Renal cortex interstitium (tissue), 15 donors: ENCODE results near the gene FNDC4. TPM values are rescaled to one million over a fixed set of nuclear protein-coding genes. Genes with fewer than 3 reads are reported as not detected.
"Not testable (repeated sequence)": the region's sequence is repeated elsewhere in the genome, so short reads cannot be mapped to it uniquely, and the experiment has no call there.

Experiments
- DNase-seq, 11 donors: peaks; one replicate each; pipeline ENCODE4 v3.0.0-alpha.2; 2013; ENCODE audit warnings: low read depth in 9 of 11, low spot score in 4 of 11; ENCODE audit errors: extremely low read depth in 1 of 11
- long read RNA-seq, 16 experiments: transcript quantifications; one replicate each; lab custom pipeline, GENCODE V29; 2026
- polyA plus RNA-seq, 3 donors: library from polyadenylated mRNA; unstranded; fragments of 120-200 nt; gene quantifications; one replicate each; pipeline ENCODE4 v1.2.1, GENCODE V29; 2013; ENCODE audit not compliant: insufficient read length in 3 of 3

Gene FNDC4
- polyA plus RNA-seq: 1 to 10 TPM; 6.4 to 8.1 (median 7.0) TPM
- long read RNA-seq, donor 1, partial matches to known transcripts: 0 of 3 reads
- long read RNA-seq, donor 1, other reads (novel, unspliced or antisense): 0 of 3 reads
- long read RNA-seq, donor 2, partial matches to known transcripts: 0 of 2 reads
- long read RNA-seq, donor 2, other reads (novel, unspliced or antisense): 0 of 2 reads
- long read RNA-seq, donor 3, transcript FNDC4-201 (7 exons, 1,657 nt): major isoform, 6 of 6 reads
- long read RNA-seq, donor 3, partial matches to known transcripts: 0 of 6 reads
- long read RNA-seq, donor 3, other reads (novel, unspliced or antisense): 0 of 6 reads
- long read RNA-seq, donor 4, partial matches to known transcripts: 0 of 4 reads
- long read RNA-seq, donor 4, other reads (novel, unspliced or antisense): 0 of 4 reads
- long read RNA-seq, donor 5: 0 reads
- long read RNA-seq, donor 6, partial matches to known transcripts: 0 of 2 reads
- long read RNA-seq, donor 6, other reads (novel, unspliced or antisense): 0 of 2 reads
- long read RNA-seq, donor 7, partial matches to known transcripts: 0 of 1 reads
- long read RNA-seq, donor 7, other reads (novel, unspliced or antisense): 0 of 1 reads
- long read RNA-seq, donor 8, transcript FNDC4-201 (7 exons, 1,657 nt): major isoform, 7 of 7 reads
- long read RNA-seq, donor 8, partial matches to known transcripts: 0 of 7 reads
- long read RNA-seq, donor 8, other reads (novel, unspliced or antisense): 0 of 7 reads
- long read RNA-seq, donor 9, partial matches to known transcripts: 0 of 2 reads
- long read RNA-seq, donor 9, other reads (novel, unspliced or antisense): 0 of 2 reads
- long read RNA-seq, donor 10, partial matches to known transcripts: 0 of 4 reads
- long read RNA-seq, donor 10, other reads (novel, unspliced or antisense): 0 of 4 reads
- long read RNA-seq, donor 11, partial matches to known transcripts: 0 of 3 reads
- long read RNA-seq, donor 11, other reads (novel, unspliced or antisense): 0 of 3 reads
- long read RNA-seq, donor 12, transcript FNDC4-201 (7 exons, 1,657 nt): major isoform, 5 of 5 reads
- long read RNA-seq, donor 12, partial matches to known transcripts: 0 of 5 reads
- long read RNA-seq, donor 12, other reads (novel, unspliced or antisense): 0 of 5 reads
- long read RNA-seq, donor 13, transcript FNDC4-201 (7 exons, 1,657 nt): major isoform, 6 of 6 reads
- long read RNA-seq, donor 13, partial matches to known transcripts: 0 of 6 reads
- long read RNA-seq, donor 13, other reads (novel, unspliced or antisense): 0 of 6 reads
- long read RNA-seq, donor 14, partial matches to known transcripts: 0 of 3 reads
- long read RNA-seq, donor 14, other reads (novel, unspliced or antisense): 0 of 3 reads
- long read RNA-seq, donor 15: 0 reads
- long read RNA-seq, donor 16, transcript FNDC4-201 (7 exons, 1,657 nt): major isoform, 18 of 18 reads
- long read RNA-seq, donor 16, partial matches to known transcripts: 0 of 18 reads
- long read RNA-seq, donor 16, other reads (novel, unspliced or antisense): 0 of 18 reads

- DNase-seq: peak in 1 of 11 donors; percentile 36
These were observed at the start of gene FNDC4 for GRCh38 chr2:27494944-27495554. FNDC4 (minus strand) TSS chr2:27495200; CDS start chr2:27494679, 521 bp downstream.

DNA sequence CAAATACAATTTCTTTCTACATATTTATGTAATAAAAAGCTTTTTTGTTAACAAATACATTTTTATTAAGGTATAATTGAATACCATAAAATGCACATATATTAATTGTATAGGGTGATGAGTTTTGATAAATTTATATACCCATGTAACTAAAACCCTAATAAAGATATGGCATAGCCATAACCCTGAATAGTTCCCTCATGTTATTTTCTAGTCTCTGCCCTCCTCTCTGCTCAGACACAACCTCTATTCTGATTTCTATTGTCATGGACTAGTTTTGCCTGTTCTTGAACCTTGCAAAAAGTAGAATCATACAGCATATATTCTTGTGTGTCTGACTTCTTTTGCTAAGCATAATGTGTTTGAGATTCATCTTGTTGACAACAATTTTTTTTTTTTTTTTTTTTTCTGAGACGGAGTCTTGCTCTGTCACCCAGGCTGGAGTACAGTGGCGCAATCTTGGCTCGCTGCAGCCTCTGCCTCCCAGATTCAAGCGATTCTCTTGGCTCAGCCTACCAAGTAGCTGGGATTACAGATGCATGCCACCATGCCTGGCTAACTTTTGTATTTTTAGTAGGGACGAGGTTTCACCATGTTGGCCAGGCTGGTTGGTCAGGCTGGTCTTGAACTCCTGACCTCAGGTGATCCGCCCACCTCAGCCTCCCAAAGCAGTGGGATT, 49.3 kb upstream of the FNDC4 start:
- no peak for DNase-seq

GRCh38 chr2:27539649-27540048, 44.6 kb upstream of the FNDC4 start:
- DNase-seq: not testable (repeated sequence)

DNA sequence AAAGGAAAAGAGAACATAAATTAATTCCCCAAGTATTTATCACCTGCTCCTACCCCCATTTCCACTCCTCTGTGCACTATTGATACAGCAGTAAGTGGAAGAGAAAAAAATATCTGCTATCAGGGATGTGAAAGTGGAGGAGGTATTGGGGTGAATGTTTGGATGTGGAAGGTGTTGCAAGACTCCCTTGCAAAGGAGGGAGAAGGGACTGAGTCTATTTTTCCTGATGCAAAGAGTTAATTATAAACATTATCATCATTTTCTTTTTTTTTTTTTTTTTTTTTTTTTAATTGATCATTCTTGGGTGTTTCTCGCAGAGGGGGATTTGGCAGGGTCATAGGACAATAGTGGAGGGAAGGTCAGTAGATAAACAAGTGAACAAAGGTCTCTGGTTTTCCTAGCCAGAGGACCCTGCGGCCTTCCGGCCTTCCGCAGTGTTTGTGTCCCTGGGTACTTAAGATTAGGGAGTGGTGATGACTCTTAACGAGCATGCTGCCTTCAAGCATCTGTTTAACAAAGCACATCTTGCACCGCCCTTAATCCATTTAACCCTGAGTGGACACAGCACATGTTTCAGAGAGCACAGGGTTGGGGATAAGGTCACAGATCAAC, 43.9 kb upstream of the FNDC4 start:
- DNase-seq: not testable (repeated sequence)

DNA sequence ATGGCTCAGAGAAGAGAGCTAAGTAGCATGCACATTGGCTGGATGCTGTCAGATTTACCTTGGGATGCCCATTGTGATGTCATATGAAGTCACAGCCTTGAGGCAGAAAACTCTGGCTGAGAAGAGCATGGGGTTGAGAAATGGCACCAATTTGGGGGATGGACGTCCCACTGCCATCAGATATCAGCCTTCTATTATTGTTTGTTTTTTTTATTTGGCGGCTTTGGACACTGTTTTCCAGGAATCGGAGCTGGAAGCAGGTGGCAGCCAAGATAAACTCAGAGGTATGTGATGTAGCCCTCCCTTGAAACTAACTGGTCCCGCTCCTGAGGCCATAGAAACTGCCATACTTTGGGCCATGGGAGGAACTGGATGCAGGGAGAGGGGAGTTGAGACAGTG, 42.3 kb upstream of the FNDC4 start:
- DNase-seq: no peak

GRCh38 chr2:27531983-27532382, 37.0 kb upstream of the FNDC4 start:
- DNase-seq: no peak

DNA sequence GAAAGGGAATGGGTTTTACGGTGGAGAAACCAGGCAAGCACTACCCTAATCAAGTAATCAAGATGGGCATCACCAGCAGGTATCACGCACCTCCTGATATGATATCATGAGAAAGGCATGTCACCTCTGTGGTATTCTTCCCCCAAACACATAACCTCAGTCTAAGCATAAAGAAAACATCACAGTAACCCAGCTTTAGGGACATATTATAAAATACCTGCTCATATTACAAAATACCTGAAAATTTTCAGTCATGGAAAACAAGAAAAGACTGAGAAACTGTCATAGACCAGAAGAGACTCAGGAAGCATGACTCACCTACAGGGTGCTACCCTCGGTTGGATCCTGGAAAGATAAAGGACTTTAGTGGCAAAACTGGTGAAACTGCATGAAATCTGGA, 32.2 kb upstream of the FNDC4 start:
- no peak for DNase-seq

DNA sequence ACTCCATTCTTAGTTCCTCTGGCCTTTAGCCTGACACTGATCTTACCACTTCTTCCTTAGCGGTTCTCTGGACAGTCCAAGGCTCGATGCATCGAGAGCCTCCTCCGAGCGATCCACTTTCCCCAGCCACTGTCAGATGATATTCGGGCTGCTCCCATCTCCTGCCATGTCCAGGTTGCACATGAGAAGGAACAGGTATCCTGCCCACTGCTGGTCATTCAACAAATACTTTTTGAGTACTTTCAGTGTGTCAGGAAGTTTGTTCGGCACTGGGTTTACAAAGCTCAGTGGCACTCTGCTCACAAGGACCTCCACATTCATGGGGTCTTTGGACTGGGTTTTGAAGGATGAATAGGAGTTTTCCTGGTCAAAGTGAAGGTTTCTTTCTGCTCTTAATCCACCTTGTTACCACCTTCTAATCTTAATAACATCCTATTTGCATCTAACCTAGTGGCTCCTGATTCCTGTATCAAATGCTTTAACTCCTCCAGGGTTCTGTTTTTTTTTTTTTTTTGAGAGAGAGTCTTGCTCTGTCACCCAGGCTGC, 27.5 kb upstream of the FNDC4 start:
- no peak for DNase-seq

DNA sequence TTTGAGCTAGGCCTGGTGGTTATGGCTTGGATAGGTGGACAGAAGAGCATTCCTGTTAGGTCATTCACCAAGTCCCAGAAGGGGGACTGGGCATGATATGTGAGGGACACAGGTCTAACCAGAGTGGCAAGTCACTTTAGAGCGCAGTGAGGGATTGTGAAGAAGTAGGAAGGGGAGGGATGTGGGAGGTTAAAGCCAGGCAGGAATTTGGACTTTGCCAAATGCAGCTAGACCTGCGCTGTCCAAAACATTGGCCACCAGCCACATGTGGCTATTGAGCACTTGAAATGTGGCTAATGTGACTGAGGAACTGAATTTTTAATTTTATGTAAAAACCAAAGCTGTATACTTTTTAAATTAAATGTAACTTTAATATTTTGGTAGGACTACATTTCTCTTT, 25.3 kb upstream of the FNDC4 start:
- DNase-seq: no peak

- no peak for DNase-seq
These were observed 23.7 kb upstream of the FNDC4 start for GRCh38 chr2:27518782-27519113.

DNA sequence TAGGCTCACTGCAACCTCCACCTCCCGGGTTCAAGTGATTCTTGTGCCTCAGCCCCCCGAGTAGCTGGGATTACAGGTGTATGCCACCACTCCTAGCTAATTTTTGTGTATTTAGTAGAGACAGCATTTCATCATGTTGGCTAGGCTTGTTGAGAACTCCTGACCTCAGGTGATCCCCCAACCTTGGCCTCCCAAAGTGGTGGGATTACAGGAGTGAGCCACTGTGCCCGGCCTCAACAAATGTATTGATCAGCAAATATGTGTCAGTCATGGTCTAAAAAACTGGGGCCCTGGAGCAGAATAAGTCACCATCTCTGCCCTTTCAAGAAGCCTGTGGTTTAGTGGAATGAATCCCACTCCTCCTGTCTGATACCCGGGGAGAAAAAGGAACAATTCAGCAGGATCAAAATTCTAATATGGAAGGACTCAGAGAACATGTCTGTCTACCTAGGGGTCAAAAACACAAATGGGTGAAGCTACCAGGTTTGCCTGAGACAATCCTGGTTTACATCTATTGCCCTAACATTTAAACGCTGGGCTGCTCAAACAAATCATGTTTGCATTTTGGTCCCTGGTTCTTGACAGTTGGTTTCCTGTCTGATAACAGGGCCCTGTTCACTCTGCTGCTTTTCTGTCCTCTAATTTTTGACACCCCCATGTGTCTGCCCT, 23.2 kb upstream of the FNDC4 start:
- no peak for DNase-seq

- DNase-seq: no peak
These were observed 14.3 kb upstream of the FNDC4 start for GRCh38 chr2:27509326-27509725.

- no peak for DNase-seq
These were observed 12.3 kb upstream of the FNDC4 start for GRCh38 chr2:27507293-27507692.

DNA sequence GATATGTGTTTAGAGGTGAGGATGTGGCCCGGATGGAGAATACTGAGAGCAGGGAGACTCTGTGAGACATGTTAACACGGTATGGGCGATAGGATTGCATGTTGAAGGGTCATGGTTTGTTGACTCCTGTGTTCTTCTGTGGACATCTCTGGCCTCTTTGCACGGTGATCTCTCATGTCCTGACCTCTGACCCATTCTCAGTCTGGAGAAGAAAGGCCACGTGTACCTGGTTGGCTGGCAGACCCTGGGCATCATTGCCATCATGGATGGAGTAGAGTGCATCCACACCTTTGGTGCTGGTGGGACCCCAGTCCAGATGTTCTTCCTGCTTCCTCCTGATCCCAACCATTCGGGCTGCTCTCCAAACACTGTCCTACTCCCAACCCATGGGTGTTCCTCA, 11.6 kb upstream of the FNDC4 start:
- no peak for DNase-seq

GRCh38 chr2:27502142-27502541, 7.1 kb upstream of the FNDC4 start:
- DNase-seq: no peak

- DNase-seq: no peak
These were observed 6.0 kb upstream of the FNDC4 start for GRCh38 chr2:27501042-27501441.

DNA sequence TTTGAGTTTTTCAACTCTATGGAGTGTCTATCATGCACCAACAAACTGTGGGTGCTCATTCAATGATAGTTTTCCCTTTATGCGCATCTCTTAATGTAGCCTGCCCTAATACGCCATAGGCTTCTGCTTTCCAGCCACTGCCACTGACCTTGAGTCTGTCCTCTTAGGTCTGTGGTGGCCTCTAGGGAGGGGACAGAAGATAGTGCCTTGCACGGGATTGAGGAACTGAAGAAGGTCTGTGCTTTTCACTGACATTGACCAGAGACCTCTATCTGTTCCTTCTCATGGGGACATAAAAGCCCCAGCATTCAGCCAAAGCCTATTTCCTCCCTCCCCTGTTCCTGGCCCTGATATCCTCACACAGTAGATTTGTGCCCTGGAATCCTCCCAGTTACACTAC, 4.0 kb upstream of the FNDC4 start:
- DNase-seq: no peak
